ENCODE results near the gene SS18L1.

Gene SS18L1

GRCh38 chr20:62198496-62198895, 54.9 kb downstream of the SS18L1 start:
- DNase-seq = no peak

DNA sequence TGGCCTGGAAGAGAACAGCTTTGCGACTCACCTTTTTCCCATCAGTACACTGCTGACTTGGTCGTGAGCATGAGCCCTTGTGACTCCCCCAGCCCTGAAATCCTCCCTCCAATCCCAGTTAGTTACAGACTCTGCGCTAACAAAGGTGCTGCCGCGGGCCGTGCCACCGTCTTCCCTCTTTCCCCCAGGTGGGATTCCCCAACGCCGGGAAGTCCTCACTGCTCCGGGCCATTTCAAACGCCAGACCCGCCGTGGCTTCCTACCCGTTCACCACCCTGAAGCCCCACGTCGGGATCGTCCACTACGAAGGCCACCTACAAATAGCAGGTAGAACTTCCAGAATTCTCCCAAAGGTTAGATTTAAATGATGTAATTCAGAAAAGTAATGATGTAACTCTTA, 55.4 kb downstream of the SS18L1 start:
- DNase-seq = no peak

GRCh38 chr20:62200491-62201172, 57.1 kb downstream of the SS18L1 start:
- DNase-seq = no peak

GRCh38 chr20:62201173-62202082, 57.9 kb downstream of the SS18L1 start:
- no peak for DNase-seq

GRCh38 chr20:62202083-62202395, 58.5 kb downstream of the SS18L1 start:
- DNase-seq = no peak

DNA sequence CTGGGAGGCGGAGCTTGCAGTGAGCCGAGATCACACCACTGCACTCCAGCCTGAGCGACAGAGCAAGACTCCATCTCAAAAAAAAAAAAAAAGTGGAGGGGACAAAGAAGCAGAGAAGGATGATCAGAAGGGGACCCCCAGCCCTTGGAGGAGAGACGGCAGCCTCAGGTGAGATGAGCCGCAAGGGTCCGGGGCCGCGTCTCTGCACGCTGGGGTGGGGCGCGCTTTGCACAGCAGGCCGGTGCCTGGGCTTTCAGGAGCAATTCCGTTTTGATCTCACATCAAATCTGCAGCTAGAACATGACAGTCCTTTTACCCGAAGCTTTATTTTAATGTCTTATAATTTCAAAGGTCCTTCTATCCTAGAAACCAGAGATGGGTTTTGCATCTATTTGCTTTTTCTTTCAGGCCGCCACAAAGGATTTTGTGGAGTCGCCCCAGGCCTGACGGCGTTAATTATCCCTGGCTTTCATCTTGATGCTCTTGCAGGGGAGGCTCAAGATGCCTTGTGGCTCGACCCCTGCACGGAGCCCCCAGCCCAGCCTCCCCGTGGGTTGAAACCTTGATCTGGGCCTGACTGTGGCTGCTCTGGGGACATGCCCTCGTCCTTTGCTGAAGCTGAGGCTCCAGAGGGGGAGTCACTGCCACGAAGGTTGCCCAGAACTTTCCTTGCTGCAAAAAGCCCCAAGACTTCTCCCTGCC, 59.3 kb downstream of the SS18L1 start:
- DNase-seq = no peak

DNA sequence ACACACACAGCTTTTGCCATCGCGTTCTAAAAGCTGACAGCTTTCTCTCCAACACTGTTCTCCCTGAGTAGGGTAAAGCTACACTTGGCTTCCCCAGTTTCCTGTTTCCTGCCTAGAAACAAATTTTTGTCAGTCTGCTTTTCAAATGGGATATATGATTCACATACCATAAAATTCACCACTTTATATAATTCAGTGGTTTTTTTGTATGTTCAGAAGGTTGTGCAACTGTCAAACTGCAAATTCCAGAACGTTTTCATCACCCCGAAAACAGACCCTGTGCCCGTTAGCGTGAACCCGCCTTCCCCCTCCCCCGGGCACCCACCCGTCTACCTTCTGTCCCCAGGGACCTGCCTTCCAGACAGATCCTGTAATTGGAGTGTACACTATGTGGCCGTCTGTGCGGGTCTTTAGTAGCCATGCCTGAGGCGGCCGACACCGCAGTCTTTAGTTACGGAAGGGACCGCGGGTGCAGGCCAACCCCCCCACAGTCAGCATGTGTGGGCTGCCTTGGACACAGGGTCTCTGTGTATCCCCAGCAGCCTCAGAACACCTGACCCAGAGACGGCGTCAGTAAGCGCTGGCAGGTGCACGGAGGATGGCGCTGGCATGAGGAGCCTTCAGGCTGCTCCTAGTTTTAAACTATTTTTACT, 59.9 kb downstream of the SS18L1 start:
- peak in 1 of 2 experiments; percentile 79 for DNase-seq

DNA sequence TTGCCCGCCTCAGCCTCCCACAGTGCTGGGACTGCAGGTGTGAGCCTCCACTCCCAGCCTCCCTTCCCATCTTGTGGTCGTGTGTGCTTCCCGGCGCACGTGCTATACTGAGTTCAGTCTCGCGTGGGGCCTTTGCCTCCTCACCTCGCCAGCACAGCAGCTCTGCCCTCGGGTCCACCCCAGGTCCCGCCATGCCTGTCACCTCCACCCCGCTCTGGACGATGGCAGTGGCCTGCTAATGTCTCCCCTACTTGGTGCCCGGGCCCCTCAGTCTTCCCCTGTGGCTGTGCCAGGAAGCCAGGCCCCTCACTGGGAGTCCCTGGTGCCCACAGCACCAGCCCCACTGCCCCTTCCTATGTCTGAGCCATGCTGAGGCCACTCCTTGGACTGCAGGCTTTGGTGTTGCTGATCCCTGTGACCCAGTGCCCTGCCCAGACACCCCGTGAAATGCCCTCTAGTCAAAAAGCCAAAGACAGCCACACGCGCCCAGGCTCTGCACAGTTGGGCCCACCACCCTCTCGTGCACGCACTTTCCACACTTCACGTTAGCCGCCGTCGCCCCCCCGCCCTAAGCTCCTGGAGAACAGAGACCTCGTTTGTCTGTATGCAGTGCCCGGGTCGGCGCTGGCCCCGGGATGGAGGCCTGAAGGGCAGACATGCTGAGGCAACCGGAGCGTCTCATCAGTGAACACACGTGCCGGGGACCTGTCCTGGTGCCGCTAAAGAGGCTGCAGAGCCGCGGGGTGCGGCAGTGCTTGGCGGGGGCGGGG, 62.2 kb downstream of the SS18L1 start:
- DNase-seq = no peak

DNA sequence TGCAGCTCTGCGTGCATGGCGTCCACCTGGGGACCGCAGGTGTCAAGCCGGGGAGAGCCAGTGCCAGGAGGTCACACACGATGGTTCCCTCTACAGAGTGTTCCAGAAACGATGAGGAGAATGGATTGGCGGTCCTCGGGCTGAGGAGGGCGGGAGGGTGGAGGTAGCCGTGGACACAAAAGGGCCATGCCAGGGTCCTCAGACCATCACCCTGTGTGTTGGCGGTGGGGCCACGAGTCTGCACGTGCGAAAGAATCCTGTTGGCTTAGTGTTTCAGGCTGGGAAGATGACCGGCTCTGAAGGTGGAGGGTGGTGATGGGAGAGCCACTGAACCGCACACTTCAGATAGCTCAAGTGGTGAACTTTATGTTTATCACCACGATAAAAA, 62.8 kb downstream of the SS18L1 start:
- no peak for DNase-seq

- DNase-seq = no peak
Measured at GRCh38 chr20:62208061-62208794, 64.7 kb downstream of the SS18L1 start.

- peak in 1 of 2 experiments; percentile 60 for DNase-seq
Measured at GRCh38 chr20:62208795-62209755, 65.5 kb downstream of the SS18L1 start.

- DNase-seq = no peak
Measured at GRCh38 chr20:62209850-62210495, 66.4 kb downstream of the SS18L1 start.

DNA sequence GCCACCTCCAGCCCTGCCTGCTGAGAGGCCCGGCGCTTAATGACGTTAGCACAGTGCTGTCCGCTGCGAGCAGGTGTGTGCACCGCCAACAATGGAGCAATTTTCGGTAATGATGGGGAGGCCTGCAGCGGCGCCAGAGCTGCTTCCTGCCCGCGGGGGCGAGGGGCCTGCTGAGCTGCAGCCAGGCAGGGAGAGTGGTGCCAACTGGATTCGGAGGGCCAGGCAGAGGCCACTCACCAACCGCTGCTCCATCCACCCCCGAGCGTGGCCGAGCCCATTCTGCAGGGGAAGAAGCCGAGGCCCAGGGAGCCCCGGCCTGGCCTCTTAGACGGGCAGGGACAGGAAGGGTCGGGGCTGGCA, 66.9 kb downstream of the SS18L1 start:
- peak in 1 of 2 experiments; percentile 62 for DNase-seq

GRCh38 chr20:62211216-62211615, 67.6 kb downstream of the SS18L1 start:
- no peak for DNase-seq

DNA sequence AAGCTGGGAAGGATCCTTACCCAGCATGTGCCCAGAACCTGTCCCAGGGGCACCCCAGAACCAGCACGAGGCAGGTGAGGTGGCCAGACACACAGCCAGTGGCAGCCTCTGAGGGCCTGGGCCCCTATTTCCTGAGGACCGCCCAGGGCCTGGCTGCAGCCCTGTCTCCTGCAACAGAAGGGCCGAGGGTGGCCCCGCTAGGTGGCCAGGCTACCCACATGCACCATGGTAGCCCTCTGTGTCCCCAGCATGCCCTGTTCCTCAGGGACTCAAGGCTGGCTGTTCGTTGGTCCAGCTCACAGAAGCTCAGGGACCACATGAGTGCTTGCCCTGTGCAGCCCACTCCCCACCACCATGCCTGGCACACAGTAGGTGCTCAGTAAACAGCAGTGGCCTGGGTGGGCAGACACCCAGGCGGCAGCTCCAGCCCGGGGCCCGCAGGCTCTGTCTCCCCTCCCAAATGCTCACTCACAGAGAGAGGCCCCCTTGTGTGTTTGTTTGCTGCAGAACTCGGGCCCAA, 68.3 kb downstream of the SS18L1 start:
- DNase-seq = no peak

- DNase-seq = peak in 1 of 2 experiments; percentile 29
Measured at GRCh38 chr20:62212299-62212698, 68.7 kb downstream of the SS18L1 start.

GRCh38 chr20:62214067-62214466, 70.5 kb downstream of the SS18L1 start:
- peak in 1 of 2 experiments; percentile 79 for DNase-seq

DNA sequence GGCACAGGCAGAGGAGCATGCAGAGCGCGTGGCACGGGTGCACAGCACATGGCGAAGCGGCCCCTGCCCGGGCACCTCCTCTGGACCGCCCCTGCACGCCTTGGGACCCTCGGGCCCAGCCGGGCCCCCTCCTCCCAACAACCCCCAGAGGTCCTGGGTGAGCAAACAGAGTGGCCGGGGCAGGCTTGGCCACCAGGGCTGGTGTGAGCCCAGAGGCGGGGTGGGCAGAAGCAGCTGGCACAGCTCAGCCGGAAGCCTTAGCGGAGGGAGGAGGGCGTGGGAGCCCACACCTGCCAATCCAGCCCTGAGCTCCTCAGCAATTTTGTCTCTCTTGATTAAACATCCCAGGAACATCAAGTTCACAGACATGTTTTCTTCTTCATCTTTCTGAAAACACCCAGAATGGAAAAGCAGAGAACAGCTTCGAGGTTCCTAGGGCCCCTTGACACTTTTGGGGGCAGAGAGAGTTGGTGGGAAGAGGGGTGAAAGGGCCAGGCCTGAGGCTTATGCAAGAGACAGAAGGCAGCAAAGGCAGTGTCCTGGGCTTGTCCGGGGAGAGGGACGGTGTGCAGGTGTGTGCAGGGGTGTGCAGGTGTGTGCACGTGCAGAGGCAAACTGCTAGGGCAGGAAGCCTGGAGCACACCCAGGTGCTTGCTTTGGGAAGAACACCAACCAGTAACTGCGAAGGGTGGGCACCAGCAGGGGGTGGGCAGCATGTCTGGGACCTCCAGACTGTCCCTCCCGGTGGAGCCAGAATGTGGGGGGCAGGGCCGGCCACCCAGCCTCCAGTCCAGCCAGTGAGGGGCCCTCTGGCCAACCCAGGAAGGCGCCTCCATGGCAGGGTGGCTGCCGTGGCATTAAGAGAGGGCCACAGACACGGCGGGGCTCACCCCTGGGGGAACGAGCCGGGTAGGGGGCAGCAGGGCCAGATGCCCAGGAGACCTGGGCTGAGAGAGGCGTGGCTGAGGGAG, 71.7 kb downstream of the SS18L1 start:
- no peak for DNase-seq

All from NCI-H526 (cell line).